Stimulated activated effector memory CD8-positive, alpha-beta T cell treated with anti-CD3 and anti-CD28 coated beads, Interleukin-12 subunit alpha, Interleukin-12 subunit beta, amount 100 ng/mL, for 72 hours (primary cell): ENCODE measurements around the gene COMP.
A peak's percentile ranks its signal among the peaks of the same experiment; 100 is the strongest.
"Not testable (repeated sequence)": the region's sequence is repeated elsewhere in the genome, so short reads cannot be mapped to it uniquely, and the experiment has no call there.

Experiments used
- ATAC-seq: fragments of 150-1000 bp; cut with Tn5 transposase; 2 replicates; pipeline ENCODE4 v1.10.0; 2021
- DNase-seq, 2 donors: peaks; one replicate each; pipeline ENCODE4 v3.0.0; 2021 to 2022; ENCODE audit warnings: low spot score in 2 of 2
- H3K27ac Mint-ChIP-seq: one replicate; pipeline ENCODE4 v1.8.0; 2022; ENCODE audit warnings: mild to moderate bottlenecking, mixed read lengths
- H3K36me3 Mint-ChIP-seq: one replicate; pipeline ENCODE4 v1.8.0; 2022; ENCODE audit warnings: mild to moderate bottlenecking, mixed read lengths
- H3K4me1 Mint-ChIP-seq: one replicate; pipeline ENCODE4 v1.8.0; 2022; ENCODE audit warnings: mixed read lengths
- H3K4me3 Mint-ChIP-seq: one replicate; pipeline ENCODE4 v1.8.0; 2022; ENCODE audit warnings: mild to moderate bottlenecking, mixed read lengths
- H3K9me3 Mint-ChIP-seq: one replicate; pipeline ENCODE4 v1.8.0; 2022; ENCODE audit warnings: mixed read lengths

Gene COMP

DNA sequence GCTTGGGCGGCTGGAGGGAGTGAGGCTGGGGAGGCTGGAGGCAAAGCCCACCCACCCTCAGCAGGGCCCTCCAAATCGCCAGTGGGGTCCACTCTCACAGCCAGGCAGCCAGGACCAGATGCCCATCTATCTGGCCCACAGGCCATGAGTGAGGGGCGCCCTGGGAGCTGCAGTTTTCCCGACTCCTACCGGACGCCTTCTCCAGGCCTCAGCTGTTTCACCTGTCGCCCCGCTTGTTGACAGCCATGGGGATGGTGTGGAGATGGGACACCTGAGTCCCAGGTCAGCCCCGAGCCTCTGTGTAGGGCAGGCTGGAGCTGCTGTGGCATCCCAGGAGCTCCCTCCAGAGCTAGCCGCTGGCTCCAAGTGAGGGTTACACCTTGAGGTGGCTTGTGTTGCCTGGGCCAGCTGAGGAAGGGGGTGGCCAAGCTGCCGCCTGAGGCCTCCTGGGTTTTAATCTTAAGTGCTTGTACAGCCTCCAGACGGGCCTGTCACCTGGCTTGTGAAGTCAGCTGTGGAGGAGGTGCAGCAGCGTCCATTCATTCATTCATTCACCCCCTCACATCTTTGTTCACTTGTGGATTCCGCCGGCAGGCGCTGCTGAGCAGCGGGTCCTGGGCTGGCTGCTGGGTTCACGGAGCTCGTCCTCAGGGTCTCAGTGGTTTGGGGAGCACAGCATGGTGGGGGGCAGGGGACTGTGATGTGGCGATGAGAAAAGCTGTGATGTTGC, 52.0 kb downstream of the COMP start:
- ATAC-seq (no peak), DNase-seq (no peak)
- H3K27ac Mint-ChIP-seq, result no peak overlapping the region
- no peaks in the 10 kb centered on the region for H3K9me3 Mint-ChIP-seq
- H3K4me1 Mint-ChIP-seq, result no peaks in the 10 kb centered on the region
- H3K4me3 Mint-ChIP-seq, result no peak overlapping the region
- no peaks in the 10 kb centered on the region for H3K36me3 Mint-ChIP-seq

DNA sequence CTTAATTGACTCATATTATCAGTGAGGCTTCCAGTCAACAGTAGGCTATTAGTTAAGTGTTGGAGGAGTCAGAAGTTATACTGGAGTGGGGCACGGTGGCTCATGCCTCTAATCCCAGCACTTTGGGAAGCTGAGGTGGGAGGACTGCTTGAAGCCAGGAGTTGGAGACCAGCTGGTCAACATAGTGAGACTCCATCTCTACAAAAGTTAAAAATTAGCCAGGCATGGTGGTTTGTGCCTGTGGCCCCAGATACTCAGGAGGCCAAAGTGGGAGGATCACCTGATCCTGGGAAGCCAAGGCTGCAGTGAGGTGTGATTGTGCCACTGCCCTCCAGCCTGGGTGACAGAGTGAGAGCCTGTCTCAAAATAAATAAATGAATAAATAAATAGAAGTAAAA, 53.2 kb downstream of the COMP start:
- no peaks in the 10 kb centered on the region for H3K9me3 Mint-ChIP-seq
- no peak for ATAC-seq

DNA sequence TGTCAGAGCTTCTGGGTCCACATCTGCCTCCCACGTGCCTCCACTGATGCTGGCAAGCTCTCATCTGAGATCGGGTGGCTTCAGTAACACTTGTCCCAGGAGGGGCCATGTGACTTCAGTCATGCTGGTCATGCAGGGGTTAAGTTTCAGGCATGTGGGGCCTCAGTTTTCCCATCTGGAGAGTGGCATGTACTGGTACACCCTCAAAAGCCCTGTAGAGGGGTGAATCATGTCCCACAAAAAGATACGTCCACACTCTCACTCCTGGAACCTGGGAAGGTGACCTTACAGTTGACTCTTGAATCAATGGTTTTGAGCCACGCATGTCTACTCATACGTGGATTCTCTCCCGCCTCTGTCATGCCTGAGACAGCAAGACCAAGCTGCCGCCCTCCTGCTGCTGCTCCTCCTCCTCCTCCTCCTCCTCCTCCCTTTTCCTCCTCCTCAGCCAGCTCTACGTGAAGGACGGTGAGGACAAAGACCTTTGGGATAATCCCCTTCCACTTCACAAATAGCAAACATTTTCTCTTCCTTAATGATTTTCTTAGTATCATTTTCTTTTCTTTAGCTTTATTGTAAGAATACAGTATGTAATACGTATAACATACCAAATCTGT, 53.7 kb downstream of the COMP start:
- H3K36me3 Mint-ChIP-seq, result no peaks in the 10 kb centered on the region

More for the DNA sequence above, 53.2 kb downstream of the COMP start:
- no peak for DNase-seq
- H3K4me3 Mint-ChIP-seq, result no peak overlapping the region
- H3K4me1 Mint-ChIP-seq, result no peaks in the 10 kb centered on the region
- H3K36me3 Mint-ChIP-seq, result no peaks in the 10 kb centered on the region
- no peak overlapping the region for H3K27ac Mint-ChIP-seq

DNA sequence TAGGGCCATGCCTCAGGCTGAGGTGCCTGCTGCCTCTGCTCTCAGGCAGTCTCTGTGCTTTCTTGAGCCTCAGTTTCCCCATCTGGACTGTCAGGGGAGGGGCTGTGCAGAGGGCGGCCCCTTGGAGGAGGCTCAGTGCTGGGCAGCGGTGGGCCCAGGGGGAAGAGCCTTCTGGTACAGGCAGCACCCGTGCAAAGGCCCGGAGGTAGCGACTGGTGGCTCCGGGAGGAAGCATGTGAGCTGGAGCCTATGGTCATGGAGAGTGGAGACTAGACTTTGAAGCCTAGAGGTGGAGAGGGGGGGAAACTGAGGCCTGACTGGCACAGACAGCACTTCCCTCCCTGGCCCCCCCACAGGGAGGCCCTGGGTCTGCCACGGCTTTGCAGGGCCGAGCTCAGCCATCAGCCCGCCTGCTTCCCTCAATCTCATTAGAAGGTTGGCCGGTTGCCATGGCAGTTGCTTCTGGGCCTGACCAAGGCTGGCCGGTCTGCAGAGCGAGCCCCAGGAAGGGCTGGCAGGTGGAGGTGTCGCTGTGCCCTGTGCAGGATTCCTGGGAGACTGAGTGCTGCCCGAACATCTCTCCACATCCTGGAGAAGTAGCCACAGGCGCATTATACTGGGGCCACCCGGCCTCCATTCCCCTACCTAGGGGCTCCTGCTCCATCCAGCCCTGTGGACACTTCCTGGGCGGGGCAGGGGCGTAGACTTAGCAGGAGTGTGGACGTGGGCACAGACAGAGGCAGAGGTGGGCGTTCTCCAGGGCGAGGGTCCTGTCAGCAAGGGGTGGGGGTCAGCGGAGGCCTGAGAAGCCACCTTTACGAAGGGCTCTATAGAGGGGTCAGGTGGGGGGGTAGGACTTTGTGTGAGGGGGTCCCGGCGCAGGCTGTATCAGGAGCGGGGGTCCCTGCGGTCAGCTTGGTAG, 54.4 kb downstream of the COMP start:
- Mint-ChIP-seq H3K9me3 (no peaks in the 10 kb centered on the region), H3K4me1 (no peaks in the 10 kb centered on the region), H3K4me3 (no peak overlapping the region), H3K36me3 (no peaks in the 10 kb centered on the region), H3K27ac (no peak overlapping the region)
- ATAC-seq, result no peak
- no peak for DNase-seq

More for the DNA sequence above, 53.7 kb downstream of the COMP start:
- H3K27ac Mint-ChIP-seq, result no peak overlapping the region
- H3K9me3 Mint-ChIP-seq, result no peaks in the 10 kb centered on the region
- DNase-seq (no peak), ATAC-seq (no peak)
- no peak overlapping the region for H3K4me3 Mint-ChIP-seq
- no peaks in the 10 kb centered on the region for H3K4me1 Mint-ChIP-seq

DNA sequence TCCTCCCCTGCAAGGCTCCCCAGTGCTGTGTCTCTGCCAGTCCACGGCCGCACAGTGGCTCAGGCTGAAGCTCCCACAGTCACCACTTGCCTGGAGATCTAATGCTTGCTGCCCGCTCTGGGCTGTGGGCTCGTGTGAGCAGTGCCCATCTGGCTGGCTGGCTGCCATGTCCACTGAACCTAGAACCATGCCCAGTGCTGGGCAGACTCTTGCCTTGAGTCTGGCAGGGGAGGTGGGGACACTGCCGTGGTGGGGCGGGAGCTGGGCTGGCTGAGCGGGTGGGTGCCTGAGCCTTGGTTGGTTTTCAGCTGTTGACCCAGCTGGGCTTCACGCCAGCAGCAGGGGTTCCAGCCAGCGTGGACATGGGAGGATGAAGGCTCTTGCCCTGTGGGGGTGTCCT, 55.4 kb downstream of the COMP start:
- no peak for ATAC-seq
- Mint-ChIP-seq H3K4me3 (no peak overlapping the region), H3K4me1 (peaks cover 9% of the 10 kb centered on the region), H3K9me3 (no peaks in the 10 kb centered on the region), H3K36me3 (no peaks in the 10 kb centered on the region), H3K27ac (no peak overlapping the region)
- no peak for DNase-seq

DNA sequence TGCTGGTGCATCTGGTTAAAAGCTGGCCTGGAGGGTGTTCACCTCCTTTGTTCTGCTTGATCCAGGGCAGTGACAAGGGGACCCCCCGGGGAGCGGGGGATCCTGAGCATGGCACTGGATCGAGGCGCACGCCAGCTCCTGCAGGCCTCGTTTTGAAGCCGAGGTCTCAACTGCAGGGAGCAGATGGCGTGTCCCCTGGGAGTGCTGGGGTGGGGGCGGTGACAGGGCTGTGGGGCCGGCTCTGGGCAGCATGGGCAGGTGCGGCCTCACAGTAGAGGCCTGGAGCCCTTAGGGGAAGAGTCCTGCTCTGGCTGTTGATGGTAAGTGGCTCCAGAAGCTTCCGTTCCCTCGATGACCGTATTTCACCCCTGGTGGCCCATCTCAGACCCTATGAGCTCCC, 55.8 kb downstream of the COMP start:
- no peaks in the 10 kb centered on the region for H3K9me3 Mint-ChIP-seq
- DNase-seq (no peak), ATAC-seq (no peak)
- no peak overlapping the region for H3K4me3 Mint-ChIP-seq
- H3K27ac Mint-ChIP-seq, result no peak overlapping the region
- H3K36me3 Mint-ChIP-seq, result no peaks in the 10 kb centered on the region
- H3K4me1 Mint-ChIP-seq, result peaks cover 11% of the 10 kb centered on the region

DNA sequence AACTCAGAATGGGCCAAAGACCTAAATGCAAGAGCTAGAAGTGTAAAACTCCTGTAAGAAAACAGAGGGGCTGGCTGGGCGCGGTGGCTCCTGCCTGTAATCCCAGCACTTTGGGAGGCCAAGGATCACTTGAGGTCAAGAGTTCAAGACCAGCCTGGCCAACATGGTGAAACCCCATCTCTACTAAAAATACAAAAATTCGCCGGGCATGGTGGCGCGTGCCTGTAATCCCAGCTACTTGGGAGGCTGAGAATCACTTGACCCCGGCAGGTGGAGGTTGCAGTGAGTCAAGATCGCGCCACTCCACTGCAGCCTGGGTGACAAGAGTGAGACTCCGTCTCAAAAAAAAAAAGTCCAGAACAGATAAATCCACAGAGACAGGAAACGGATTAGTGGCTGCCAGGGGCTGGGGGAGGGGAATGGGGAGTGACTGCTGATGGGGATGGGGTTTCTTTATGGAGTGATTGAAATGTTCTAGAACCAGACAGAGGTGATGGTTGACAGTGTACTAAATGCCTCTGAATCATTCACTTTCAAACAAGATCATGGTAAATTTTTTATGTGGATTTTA, 57.3 kb downstream of the COMP start:
- not testable (repeated sequence) for H3K9me3 Mint-ChIP-seq, ATAC-seq, DNase-seq, H3K4me3 Mint-ChIP-seq, H3K36me3 Mint-ChIP-seq
- Mint-ChIP-seq H3K27ac (peak overlapping the region; percentile 51), H3K4me1 (peaks cover 11% of the 10 kb centered on the region)

DNA sequence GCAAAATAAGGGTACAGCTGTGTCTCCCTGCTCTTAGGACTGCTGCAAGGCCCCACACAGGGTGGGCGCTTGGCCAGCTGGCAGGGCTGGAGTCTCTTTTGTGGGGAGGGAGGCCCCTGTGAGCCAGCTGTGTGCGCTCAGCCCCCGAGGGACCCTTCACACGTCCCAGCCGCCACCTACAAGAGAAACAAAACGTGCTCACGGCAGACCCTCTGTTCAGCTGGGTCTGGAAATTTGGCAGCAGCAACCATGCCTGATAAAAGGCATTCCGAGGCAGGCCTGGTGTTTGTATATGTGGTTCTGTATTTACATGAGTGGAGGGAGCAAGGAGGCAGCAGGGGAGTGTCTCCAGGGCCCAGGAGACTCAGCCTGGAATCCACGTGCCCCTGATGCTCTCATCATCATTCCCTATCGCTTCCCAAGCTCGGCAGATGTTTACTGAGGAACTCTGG, 57.9 kb downstream of the COMP start:
- no peak overlapping the region for H3K4me3 Mint-ChIP-seq
- H3K36me3 Mint-ChIP-seq, result peaks cover 5% of the 10 kb centered on the region
- no peak for DNase-seq
- H3K27ac Mint-ChIP-seq, result peak overlapping the region; percentile 51
- peaks cover 11% of the 10 kb centered on the region for H3K4me1 Mint-ChIP-seq
- ATAC-seq, result no peak
- H3K9me3 Mint-ChIP-seq, result no peaks in the 10 kb centered on the region
